Measurements from ENCODE around the gene ANKRD18A.

ANKRD18A gene

GRCh38 chr9:38527503-38527902 lies 92.9 kb downstream of the ANKRD18A start:
- DNase-seq = no peak

- DNase-seq = no peak
Observed at GRCh38 chr9:38526591-38526990, 93.8 kb downstream of the ANKRD18A start.

GRCh38 chr9:38523121-38523520 lies 97.3 kb downstream of the ANKRD18A start:
- no peak for DNase-seq

- DNase-seq = no peak
Observed at GRCh38 chr9:38521762-38522161, 98.6 kb downstream of the ANKRD18A start.

Data from COR-L47 (cell line).